ENCODE measurements around the gene PDK4. TPM values are rescaled to one million over a fixed set of nuclear protein-coding genes. Genes with fewer than 3 reads are reported as not detected.

The PDK4 gene
- total and polyA plus RNA-seq, 2 of the 13 experiments (the other 11 are each of a cell fraction or from before 2014, with no cell fraction given), result 0.04 TPM; not detected in 1

- Histone ChIP-seq H3K4me1 (ENCODE audit: insufficient read depth, low read length) (no peaks in the 10 kb centered on the region), H3K79me2 (ENCODE audit: insufficient read depth, low read length) (no peaks in the 10 kb centered on the region), H3K27ac (ENCODE audit: extremely low read length, insufficient read depth, low read length) (no peak overlapping the region), H3K36me3 (replicated peaks in 1 of 2; ENCODE audit: control insufficient read depth in 1 of 2, insufficient read depth in 2 of 2, low read length in 2 of 2) (no peaks in the 10 kb centered on the region), H2AFZ (ENCODE audit: low read length) (no peak overlapping the region), H3K9me3 (ENCODE audit: low read length) (no peaks in the 10 kb centered on the region), H3K27me3 (ENCODE audit: control insufficient read depth in 1 of 2, insufficient read depth in 2 of 2, low read length in 2 of 2) (no peaks in the 10 kb centered on the region), H3K4me2 (ENCODE audit: low read depth, low read length) (no peak overlapping the region), H3K9ac (ENCODE audit: insufficient read depth, low read depth, low read length) (no peak overlapping the region), H3K4me3 (replicated peaks in 1 of 3; ENCODE audit: insufficient read depth in 1 of 3, low read depth in 2 of 3, low read length in 3 of 3) (no peak overlapping the region), H4K20me1 (ENCODE audit: insufficient read depth, low read length) (no peaks in the 10 kb centered on the region)
- ChIA-PET POLR2A (no interaction called here), CTCF (ENCODE audit: low intra/inter-chr PET ratio, low total read pairs) (no interaction called here)
- no peak for ATAC-seq
- TF ChIP-seq HNRNPK (IDR thresholded peaks at IDR 0.05; ENCODE audit: low read depth, low read length, poor library complexity, severe bottlenecking) (peak; percentile 89), ZNF800 (CRISPR knock-in tag; IDR thresholded peaks at IDR 0.05) (no peak)
- TF ChIP-seq, protein P1, sequence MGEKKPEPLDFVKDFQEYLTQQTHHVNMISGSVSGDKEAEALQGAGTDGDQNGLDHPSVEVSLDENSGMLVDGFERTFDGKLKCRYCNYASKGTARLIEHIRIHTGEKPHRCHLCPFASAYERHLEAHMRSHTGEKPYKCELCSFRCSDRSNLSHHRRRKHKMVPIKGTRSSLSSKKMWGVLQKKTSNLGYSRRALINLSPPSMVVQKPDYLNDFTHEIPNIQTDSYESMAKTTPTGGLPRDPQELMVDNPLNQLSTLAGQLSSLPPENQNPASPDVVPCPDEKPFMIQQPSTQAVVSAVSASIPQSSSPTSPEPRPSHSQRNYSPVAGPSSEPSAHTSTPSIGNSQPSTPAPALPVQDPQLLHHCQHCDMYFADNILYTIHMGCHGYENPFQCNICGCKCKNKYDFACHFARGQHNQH (CRISPR knock-in tag; IDR thresholded peaks at IDR 0.05), result no peak
- intact Hi-C loops (cut with micrococcal nuclease; ENCODE audit: unreplicated experiment) (no loop called here), in situ Hi-C loops (cut with HindIII; ENCODE audit: extremely low pct_ligation_motif_present, low pct_unique_long_range_greater_than_20kb) (no loop called here)
- no TSS peak for BruUV-seq (replicated peaks)
- no peak for DNase-seq (ENCODE audit: low spot score)
- no peak for FAIRE-seq
Measured at GRCh38 chr7:95622001-95622549, 25.8 kb upstream of the PDK4 start.

GRCh38 chr7:95621404-95621803 is 25.1 kb upstream of the PDK4 start:
- no peak for ATAC-seq
- H3K27ac ChIP-seq (ENCODE audit: extremely low read length, insufficient read depth, low read length), result no peak overlapping the region
- 0% methylated on average over 1 of the region's 1 CpG for WGBS (ENCODE audit: low lambda C conversion rate)
- no peak for FAIRE-seq
- POLR2A ChIA-PET, result no interaction called here
- BruUV-seq (replicated peaks), result no TSS peak
- no peaks in the 10 kb centered on the region for H3K4me1 ChIP-seq (ENCODE audit: insufficient read depth, low read length)
- DNase-seq (ENCODE audit: low spot score), result no peak
- intact Hi-C loops (cut with micrococcal nuclease; ENCODE audit: unreplicated experiment), result no loop called here
- in situ Hi-C loops (cut with HindIII; ENCODE audit: extremely low pct_ligation_motif_present, low pct_unique_long_range_greater_than_20kb), result no loop called here
- no peak overlapping the region for H3K4me3 ChIP-seq (replicated peaks in 1 of 3; ENCODE audit: insufficient read depth in 1 of 3, low read depth in 2 of 3, low read length in 3 of 3)
- H3K79me2 ChIP-seq (ENCODE audit: insufficient read depth, low read length), result no peaks in the 10 kb centered on the region
- no peaks in the 10 kb centered on the region for H3K27me3 ChIP-seq (ENCODE audit: control insufficient read depth in 1 of 2, insufficient read depth in 2 of 2, low read length in 2 of 2)
- CTCF ChIA-PET (ENCODE audit: low intra/inter-chr PET ratio, low total read pairs), result no interaction called here
- no peaks in the 10 kb centered on the region for H3K9me3 ChIP-seq (ENCODE audit: low read length)
- H2AFZ ChIP-seq (ENCODE audit: low read length), result no peak overlapping the region
- H3K9ac ChIP-seq (ENCODE audit: insufficient read depth, low read depth, low read length), result no peak overlapping the region
- TF ChIP-seq ZNF788 (CRISPR knock-in tag; IDR thresholded peaks at IDR 0.05; ENCODE audit: borderline replicate concordance), result no peak
- TF ChIP-seq RFXANK (CRISPR knock-in tag; IDR thresholded peaks at IDR 0.05), result no peak
- no peak for TF ChIP-seq HHEX (CRISPR knock-in tag; IDR thresholded peaks at IDR 0.05)
- TF ChIP-seq, protein P2, sequence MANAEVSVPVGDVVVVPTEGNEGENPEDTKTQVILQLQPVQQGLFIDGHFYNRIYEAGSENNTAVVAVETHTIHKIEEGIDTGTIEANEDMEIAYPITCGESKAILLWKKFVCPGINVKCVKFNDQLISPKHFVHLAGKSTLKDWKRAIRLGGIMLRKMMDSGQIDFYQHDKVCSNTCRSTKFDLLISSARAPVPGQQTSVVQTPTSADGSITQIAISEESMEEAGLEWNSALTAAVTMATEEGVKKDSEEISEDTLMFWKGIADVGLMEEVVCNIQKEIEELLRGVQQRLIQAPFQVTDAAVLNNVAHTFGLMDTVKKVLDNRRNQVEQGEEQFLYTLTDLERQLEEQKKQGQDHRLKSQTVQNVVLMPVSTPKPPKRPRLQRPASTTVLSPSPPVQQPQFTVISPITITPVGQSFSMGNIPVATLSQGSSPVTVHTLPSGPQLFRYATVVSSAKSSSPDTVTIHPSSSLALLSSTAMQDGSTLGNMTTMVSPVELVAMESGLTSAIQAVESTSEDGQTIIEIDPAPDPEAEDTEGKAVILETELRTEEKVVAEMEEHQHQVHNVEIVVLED (CRISPR knock-in tag; IDR thresholded peaks at IDR 0.05; ENCODE audit: borderline replicate concordance), result no peak
- TF ChIP-seq ZNF17 (CRISPR knock-in tag; IDR thresholded peaks at IDR 0.05), result no peak
- TF ChIP-seq CHD2 (IDR thresholded peaks at IDR 0.05; ENCODE audit: low read depth, low read length), result no peak
- TF ChIP-seq ZSCAN20 (CRISPR knock-in tag; IDR thresholded peaks at IDR 0.05; ENCODE audit: borderline replicate concordance), result no peak
- TF ChIP-seq ZNF556 (CRISPR knock-in tag; IDR thresholded peaks at IDR 0.05; ENCODE audit: borderline replicate concordance), result no peak
- TF ChIP-seq SKI (IDR thresholded peaks at IDR 0.05; ENCODE audit: partially characterized antibody), result no peak
- no peak for TF ChIP-seq ZNF484 (CRISPR knock-in tag; IDR thresholded peaks at IDR 0.05; ENCODE audit: borderline replicate concordance, low read depth)
- no peaks in the 10 kb centered on the region for H4K20me1 ChIP-seq (ENCODE audit: insufficient read depth, low read length)
- H3K4me2 ChIP-seq (ENCODE audit: low read depth, low read length), result no peak overlapping the region
- no peaks in the 10 kb centered on the region for H3K36me3 ChIP-seq (replicated peaks in 1 of 2; ENCODE audit: control insufficient read depth in 1 of 2, insufficient read depth in 2 of 2, low read length in 2 of 2)
